T-helper 1 cell treated with Interleukin-12 subunit alpha and Interleukin-12 subunit beta and Interleukin-4 antibody, amounts not matched to agents 30 μg/mL and 1 μg/mL, for 36 hours (primary cell): ENCODE data around the gene ZNRF1.

Experiments
- H3K27ac Mint-ChIP-seq: one replicate; pipeline ENCODE4 v1.8.0; 2021; ENCODE audit warnings: mild to moderate bottlenecking, mixed read lengths
- H3K27me3 Mint-ChIP-seq: one replicate; pipeline ENCODE4 v1.8.0; 2021; ENCODE audit warnings: low read depth, mixed read lengths
- H3K36me3 Mint-ChIP-seq: one replicate; pipeline ENCODE4 v1.8.0; 2021; ENCODE audit warnings: low read depth, mixed read lengths
- H3K4me1 Mint-ChIP-seq: one replicate; pipeline ENCODE4 v1.8.0; 2021; ENCODE audit warnings: low read depth, mixed read lengths
- H3K4me3 Mint-ChIP-seq: one replicate; pipeline ENCODE4 v1.8.0; 2021; ENCODE audit warnings: mild to moderate bottlenecking, moderate library complexity, mixed read lengths
- H3K9me3 Mint-ChIP-seq: one replicate; pipeline ENCODE4 v1.8.0; 2021; ENCODE audit warnings: mixed read lengths

ZNRF1 gene

DNA sequence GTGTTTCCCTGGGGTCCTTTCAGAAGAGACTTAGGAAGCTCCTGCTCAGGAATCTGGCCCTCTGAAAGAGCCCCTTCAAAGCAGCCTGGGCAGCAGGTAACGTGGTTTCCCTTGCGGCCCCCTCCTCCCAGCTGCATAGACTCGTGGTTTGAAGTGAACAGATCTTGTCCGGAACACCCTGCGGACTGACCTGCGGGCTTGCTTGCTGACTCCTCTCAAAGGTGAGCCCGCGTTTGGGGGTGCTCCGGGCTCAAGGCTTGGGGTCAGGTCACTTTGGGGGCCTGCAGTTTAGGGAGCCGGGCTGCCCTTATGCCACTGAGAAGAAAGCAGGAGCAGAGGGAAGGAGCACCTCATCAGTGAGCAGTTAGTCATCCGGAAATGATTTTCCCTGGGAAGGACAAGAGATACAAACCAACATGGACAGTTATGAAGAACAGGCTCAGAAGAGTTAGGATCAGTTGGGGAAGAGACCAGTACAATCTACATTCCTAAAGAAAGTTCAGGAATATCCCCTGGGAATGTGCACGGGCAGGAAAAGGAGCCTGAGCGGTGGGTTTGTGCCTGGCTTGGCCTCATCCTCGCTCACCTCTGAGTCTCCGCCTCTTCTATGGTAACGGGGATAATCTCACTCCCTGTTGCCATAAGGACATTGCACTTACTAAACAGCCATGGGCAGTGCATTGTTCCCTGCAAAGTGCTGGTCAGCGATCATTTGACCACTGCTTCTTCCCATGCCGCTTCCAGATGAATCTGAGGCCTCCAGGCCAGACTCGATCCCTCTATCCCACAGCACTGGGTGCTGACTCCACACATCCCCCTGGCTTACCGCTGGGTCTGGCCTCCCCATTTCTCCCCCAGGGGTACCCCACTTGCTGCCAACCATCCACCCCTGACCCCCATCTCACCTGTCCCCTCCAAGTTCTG lies 107.8 kb downstream of the ZNRF1 start:
- Mint-ChIP-seq H3K36me3 (peaks cover 30% of the 10 kb centered on the region), H3K4me1 (peaks cover 78% of the 10 kb centered on the region), H3K27ac (peak overlapping the region; percentile 79), H3K27me3 (no peaks in the 10 kb centered on the region), H3K4me3 (peak overlapping the region; percentile 44), H3K9me3 (no peaks in the 10 kb centered on the region)

DNA sequence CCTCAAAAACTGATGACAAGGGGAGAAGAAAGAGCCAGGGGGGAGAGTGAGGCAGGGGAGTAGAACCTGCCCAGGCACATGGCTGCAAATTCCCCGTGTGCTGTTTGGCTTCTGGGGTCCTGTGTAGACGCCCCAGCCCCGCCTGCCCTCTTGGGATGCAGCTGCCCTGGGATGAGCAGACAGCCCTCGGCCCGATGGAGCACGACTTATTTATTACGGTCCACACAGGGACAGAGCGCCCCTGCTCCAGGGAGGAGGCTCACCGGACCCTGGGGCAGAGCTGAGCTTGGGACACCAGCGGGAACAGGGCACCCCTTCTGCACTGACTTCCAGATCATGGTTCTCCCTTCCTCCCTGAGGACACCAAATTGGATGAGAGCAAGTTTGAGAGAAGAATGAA lies 108.7 kb downstream of the ZNRF1 start:
- Mint-ChIP-seq H3K4me1 (peaks cover 79% of the 10 kb centered on the region), H3K9me3 (no peaks in the 10 kb centered on the region), H3K27ac (peak overlapping the region; percentile 92), H3K4me3 (peak overlapping the region; percentile 44), H3K36me3 (peaks cover 28% of the 10 kb centered on the region), H3K27me3 (no peaks in the 10 kb centered on the region)

DNA sequence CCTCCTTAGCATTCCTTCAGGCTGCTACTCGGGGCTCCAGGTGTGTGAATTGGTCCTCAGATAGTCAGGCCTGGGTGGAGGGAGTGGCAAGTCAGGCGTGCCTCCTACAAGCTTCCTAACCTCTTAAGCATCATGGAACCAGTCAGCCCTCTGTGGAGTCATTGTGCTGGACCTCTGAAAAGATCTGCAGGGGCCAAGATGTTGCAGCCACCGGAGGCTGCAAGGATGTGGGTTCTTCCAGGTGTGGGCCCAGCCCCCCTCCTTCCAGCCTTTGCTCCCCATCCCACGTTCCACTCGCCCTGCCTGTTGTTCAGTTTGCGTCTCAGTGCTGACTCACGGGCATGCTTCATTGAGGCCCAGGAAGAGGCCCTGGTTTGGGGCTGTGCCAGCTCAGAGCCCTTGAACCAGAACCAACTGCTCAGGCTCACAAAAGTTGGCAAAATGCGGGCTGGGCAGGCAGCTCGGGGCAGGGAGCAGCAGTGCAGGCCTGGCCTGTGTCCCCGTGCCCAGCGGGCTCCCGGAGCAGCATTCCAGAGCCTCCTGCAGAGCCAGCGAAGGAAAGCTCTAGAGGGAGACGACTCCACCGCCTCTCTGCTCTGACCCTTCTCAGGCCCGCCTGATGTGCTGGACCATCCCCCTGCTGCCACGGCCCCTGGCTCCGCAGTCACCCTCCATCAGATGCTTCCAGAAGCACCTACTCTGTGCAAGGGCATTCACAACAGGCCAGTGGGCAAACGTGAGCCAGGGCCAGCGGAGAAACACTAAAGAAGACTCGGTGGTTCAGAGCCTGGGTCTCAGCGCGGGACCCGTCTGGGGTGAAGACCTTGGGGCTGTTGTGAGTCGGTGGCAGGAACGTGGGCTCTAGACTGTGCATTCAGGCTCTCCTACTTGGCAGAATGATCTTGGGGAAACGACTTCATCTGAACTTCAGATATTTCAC lies 110.2 kb downstream of the ZNRF1 start:
- Mint-ChIP-seq H3K4me1 (peaks cover 79% of the 10 kb centered on the region), H3K36me3 (peaks cover 21% of the 10 kb centered on the region), H3K9me3 (no peaks in the 10 kb centered on the region), H3K27me3 (no peaks in the 10 kb centered on the region), H3K27ac (peak overlapping the region; percentile 97), H3K4me3 (peak overlapping the region; percentile 79)

DNA sequence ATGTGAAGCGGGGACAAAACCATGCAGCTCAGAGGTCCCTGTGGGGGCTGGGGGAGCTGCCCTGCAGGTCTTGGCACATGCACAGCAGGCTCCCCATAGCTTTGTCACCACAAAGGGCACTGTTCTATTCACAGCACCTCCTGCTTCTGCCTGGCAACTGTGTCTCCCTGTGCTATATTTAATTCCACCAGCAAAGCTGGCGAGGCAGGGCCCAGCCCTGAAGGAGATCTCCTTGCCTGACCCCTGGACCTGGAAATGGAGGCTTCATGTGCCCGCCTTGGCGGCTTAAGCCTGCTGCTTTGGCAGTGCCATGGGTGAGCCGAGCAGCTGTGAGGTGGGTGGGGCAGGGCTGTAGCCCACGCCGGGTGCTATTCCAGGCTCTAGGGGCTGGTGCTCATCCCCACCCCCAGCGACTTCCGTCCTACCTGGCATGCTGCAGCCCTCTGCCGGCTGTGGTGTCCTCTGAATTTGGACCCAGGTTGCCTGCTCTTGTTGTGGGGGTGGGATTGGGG lies 111.0 kb downstream of the ZNRF1 start:
- Mint-ChIP-seq H3K27ac (peak overlapping the region; percentile 97), H3K36me3 (peaks cover 14% of the 10 kb centered on the region), H3K4me1 (peaks cover 74% of the 10 kb centered on the region), H3K9me3 (no peaks in the 10 kb centered on the region), H3K4me3 (peak overlapping the region; percentile 79), H3K27me3 (no peaks in the 10 kb centered on the region)

DNA sequence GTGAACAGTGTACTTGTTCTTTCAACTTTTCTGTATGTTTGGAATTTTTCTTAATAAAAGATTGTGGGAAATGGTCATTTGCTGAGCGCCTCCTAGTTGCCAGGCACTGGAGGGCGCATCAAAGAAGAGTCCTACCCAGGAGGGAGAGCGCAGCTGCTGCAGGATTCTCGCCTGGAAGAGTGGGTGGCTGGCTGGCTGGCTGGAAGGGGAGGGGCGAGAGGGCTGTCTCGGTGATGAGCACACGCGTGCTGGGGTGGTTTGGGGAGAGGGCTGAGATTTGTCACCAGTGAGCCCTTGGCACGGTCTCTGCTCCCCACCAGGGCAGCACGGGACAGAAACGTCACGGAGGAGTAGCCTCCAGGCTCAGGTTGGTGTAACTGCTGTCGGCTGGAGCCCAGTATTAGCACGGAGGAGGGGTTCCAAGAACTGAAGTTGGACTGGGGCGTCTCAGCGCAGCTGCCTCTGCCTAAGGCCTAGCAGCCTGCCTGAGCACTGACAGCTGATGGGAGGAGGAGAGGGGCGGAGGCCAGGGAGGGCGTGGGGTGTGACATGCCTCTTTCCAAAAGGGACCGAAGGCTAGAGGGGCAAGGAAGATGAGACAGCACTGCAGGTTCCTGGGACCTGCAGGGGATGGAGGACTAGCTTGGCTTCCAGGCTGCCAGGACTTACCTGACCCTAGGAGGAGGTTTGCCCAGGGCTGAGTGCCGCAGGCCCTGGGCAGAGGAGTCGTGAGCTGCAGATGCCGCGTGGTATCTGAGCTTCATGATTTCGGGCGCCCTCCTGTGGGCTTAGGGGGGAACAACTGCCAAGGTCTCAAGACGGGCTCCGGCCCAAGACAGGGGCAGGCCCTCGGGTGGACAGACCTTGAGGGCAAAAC lies 112.1 kb downstream of the ZNRF1 start:
- Mint-ChIP-seq H3K4me1 (peaks cover 63% of the 10 kb centered on the region), H3K27me3 (no peaks in the 10 kb centered on the region), H3K9me3 (no peaks in the 10 kb centered on the region), H3K27ac (peak overlapping the region; percentile 97), H3K36me3 (peaks cover 9% of the 10 kb centered on the region), H3K4me3 (peak overlapping the region; percentile 79)

DNA sequence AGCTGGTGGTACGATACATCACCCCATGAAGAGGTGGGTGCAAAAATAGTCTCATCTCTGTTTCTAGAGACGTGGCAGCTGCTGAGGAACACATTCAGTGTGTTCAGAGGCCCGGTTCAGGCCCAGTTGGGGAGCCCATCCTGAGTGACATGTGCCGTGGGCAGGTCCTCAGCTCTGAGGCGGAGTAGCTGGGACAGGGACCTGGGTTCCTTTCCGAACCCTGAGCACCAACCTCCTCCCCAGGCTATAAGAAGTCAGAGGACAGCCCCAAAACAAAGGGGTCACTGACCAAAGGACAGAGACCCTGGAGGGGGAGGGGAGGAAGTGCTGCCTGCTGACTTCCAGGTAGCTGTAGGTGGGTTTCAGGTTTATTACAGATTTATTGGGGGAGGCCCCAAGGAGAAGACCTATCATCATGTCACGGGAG lies 112.7 kb downstream of the ZNRF1 start:
- no peak overlapping the region for H3K4me3 Mint-ChIP-seq
- no peaks in the 10 kb centered on the region for H3K27me3 Mint-ChIP-seq
- no peaks in the 10 kb centered on the region for H3K9me3 Mint-ChIP-seq
- H3K4me1 Mint-ChIP-seq = peaks cover 56% of the 10 kb centered on the region
- peak overlapping the region; percentile 97 for H3K27ac Mint-ChIP-seq
- peaks cover 5% of the 10 kb centered on the region for H3K36me3 Mint-ChIP-seq

DNA sequence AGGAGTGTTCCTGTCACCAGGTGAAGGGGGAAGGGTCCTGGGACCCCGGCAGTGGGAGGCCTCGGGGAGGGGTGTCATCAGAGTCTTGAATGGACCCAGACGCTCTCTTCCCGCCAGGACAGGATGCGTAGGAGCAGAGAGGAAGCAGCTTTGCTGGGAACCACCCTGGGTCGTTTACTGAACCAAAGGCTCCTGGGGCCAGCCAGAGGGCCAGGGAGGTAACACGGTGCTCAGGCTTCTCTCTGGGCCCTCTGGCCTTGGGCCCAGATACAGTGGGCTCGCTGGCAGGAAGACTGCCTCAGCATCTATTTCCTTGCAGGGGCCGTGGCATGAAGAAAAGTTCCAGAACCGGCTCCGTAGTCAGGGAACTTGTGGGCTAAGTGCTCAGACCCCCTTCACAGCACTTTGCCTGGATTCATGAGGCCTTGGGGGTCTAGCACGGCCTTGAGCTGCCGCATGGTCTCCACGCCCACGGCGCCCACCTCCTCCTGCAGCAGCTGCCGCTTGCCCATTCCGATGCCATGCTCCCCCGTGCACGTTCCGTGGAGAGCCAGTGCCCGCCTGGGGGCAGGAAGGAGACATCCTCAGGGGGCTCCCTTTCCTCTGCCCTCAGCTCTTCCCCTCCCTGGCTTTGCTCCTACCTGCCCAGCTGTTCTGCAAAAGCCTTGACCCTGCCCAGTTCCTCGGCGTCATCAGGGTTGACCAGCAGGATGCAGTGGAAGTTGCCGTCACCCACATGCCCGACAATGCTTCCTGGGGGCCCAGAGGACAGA lies 113.3 kb downstream of the ZNRF1 start:
- Mint-ChIP-seq H3K4me1 (peaks cover 51% of the 10 kb centered on the region), H3K36me3 (peaks cover 4% of the 10 kb centered on the region), H3K9me3 (no peaks in the 10 kb centered on the region), H3K4me3 (no peak overlapping the region), H3K27me3 (no peaks in the 10 kb centered on the region), H3K27ac (peak overlapping the region; percentile 97)

DNA sequence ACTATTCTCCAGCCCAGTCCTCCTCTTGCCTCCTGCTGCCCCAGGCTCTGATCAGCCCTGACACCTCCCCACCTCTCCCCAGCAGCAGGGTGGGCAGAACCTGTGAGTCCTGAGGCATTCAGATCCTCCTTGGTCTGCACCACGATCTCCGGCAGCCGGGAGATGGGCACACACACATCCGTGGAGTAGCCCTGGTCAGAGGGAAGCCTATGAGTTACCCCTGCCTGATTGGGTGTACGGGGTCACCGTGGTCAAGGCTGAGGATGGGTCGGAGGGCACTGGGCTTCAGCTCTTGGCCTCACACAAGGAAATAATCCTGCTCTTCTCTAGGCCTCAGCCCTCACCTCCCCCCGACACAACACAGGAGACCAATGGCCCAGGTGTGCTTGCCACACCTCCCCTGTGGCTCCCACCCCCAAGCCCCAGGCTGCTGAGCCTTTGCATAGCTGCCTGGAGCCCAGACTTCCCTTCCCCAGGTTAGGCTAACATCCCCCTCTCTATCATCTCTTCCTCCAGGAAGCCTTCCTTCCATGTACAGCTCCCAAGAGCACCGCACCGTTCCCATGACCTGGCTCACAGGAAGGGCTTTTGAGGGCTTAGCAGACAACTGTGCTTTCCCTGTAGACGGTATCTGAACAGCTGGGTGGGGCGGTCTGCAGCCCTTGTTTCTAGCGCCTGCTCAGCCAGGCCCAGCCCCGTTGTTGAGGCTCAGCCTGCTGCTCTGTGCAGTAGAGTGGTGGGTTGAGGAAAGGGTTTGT lies 114.1 kb downstream of the ZNRF1 start:
- Mint-ChIP-seq H3K4me3 (no peak overlapping the region), H3K27ac (peak overlapping the region; percentile 59)

DNA sequence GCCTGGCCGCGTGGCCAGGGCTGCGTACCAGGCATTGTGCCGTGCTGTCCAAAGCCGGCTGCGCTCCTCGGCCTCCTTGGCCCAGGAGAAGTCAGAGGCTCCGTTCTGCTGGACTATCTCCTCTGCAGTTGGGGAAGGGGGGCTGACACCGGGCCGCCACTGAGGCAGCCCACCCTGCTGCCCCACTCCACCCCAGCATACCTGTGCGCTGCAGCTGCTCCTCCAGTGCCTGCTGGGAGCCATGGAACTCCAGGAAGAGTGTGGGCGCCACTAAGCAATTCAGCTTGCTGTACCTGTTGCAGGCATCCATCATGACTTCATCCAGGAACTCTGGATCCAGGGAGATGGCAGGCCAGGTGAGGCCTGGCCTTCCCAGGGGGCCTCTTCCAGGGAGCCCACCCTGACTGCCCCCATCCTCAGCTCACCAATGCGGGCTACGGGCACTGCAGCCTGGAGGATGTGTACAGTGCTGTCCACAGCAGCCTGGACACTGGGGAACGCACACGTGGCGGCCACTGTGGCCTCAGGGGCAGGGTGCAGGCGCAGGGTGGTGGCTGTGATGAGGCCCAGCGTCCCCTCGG lies 114.8 kb downstream of the ZNRF1 start:
- no peaks in the 10 kb centered on the region for H3K36me3 Mint-ChIP-seq
- H3K27ac Mint-ChIP-seq = no peak overlapping the region
- no peak overlapping the region for H3K4me3 Mint-ChIP-seq
- H3K9me3 Mint-ChIP-seq = no peaks in the 10 kb centered on the region
- peaks cover 42% of the 10 kb centered on the region for H3K4me1 Mint-ChIP-seq
- no peaks in the 10 kb centered on the region for H3K27me3 Mint-ChIP-seq

More for the DNA sequence above, 114.1 kb downstream of the ZNRF1 start:
- peaks cover 47% of the 10 kb centered on the region for H3K4me1 Mint-ChIP-seq
- no peaks in the 10 kb centered on the region for H3K9me3 Mint-ChIP-seq
- H3K36me3 Mint-ChIP-seq = peaks cover 4% of the 10 kb centered on the region
- no peaks in the 10 kb centered on the region for H3K27me3 Mint-ChIP-seq

DNA sequence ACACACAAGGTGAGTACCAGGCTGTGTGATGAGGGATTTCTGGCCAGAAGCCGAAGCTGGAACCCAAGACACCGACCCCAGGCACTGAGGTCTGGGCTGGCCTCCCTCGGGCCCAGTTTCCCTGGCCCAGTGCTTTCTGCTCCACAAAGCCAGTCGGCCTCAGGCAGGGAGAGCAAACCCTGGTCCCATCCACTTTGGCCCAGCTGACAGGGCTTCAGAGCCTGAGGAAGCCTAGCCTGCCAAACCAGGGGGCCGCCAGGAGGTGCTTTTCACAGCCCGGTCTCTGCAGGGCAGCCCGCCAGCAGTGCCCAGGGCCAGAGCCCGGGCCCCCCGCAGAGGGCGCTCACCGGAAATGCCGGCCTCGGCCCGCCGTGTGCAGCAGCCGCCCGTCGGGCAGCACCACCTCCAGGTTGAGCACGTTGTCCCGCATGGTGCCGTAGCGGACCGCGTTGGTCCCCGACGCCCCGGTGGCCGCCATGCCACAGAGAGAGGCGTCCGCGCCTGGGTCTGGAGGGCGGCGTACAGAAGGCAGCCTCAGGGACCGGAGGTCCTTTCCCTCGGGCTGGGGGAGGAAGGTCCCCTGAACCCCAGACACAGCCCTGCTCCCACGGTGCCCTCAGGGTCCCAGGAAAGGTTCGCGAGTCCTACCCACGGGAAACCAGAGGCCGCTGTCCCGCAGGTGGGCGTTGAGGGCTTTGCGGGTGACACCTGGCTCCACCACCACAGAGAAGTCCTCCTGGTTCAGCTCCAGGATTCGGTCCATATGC lies 115.5 kb downstream of the ZNRF1 start:
- H3K4me1 Mint-ChIP-seq = peaks cover 35% of the 10 kb centered on the region
- no peak overlapping the region for H3K4me3 Mint-ChIP-seq
- no peaks in the 10 kb centered on the region for H3K36me3 Mint-ChIP-seq
- H3K9me3 Mint-ChIP-seq = no peaks in the 10 kb centered on the region
- H3K27ac Mint-ChIP-seq = no peak overlapping the region
- no peaks in the 10 kb centered on the region for H3K27me3 Mint-ChIP-seq

DNA sequence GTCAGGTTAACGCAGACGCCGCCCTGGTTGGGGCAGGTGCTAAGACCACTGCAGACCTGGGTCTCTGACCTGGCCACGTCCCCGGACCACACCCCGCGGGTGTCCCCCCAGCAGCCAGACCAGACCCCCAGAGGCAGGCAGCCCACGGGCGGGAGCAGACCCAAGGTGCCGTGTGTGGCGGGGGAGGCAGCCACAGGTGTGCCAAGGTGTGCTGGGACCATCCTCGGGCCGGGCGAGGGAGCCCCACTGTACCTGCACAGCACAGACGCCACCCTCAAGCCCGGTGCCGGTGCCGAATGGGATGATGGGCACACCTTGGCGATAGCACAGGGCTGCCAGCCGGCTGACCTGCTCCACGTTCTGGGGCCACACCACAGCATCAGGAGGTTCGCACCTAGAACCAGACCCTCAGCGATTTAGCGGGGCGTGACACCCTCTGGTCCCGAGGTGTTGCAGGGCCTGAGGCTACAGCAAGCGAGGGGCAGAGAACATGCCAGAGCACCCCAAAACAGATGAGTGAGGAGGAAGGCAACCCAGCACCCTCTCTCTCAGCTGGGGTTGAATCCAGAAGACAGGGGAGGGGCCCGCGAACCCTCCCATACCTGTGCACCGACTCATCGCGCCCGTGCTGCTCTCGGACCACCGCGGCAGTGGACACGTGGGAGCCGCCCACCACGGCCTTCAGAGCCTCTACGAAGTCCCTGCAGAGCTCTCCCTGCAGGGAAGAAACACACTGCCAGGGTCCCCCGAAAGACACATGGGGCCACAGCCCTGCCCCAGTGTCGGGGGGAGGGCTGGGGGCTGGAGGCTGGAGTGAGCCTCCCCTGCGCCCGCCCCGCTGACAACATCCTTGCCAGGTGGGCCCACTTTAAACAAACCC lies 116.4 kb downstream of the ZNRF1 start:
- Mint-ChIP-seq H3K4me1 (peaks cover 27% of the 10 kb centered on the region), H3K27me3 (no peaks in the 10 kb centered on the region), H3K9me3 (peaks cover 3% of the 10 kb centered on the region), H3K4me3 (no peak overlapping the region), H3K36me3 (no peaks in the 10 kb centered on the region), H3K27ac (no peak overlapping the region)
